ENCODE data around the gene TLE3. TPM values are rescaled to one million over a fixed set of nuclear protein-coding genes. Genes with fewer than 3 reads are reported as not detected.
A peak's percentile ranks its signal among the peaks of the same experiment; 100 is the strongest.

TLE3 gene
- polyA plus RNA-seq, 3 donors, result 12.8 to 117 (median 23.6) TPM

- Histone ChIP-seq H3K9ac (ENCODE audit: insufficient read depth, low read length, poor library complexity, severe bottlenecking) (no peak overlapping the region), H4K20me1 (ENCODE audit: insufficient read depth, low read length) (peaks cover 25% of the 10 kb centered on the region), H2AFZ (ENCODE audit: insufficient read depth, low read depth, low read length, poor library complexity, severe bottlenecking) (no peak overlapping the region), H3K79me2 (ENCODE audit: insufficient read depth, low read length) (no peaks in the 10 kb centered on the region), H3K9me3 (replicated peaks in 1 of 2; ENCODE audit: control insufficient read depth in 1 of 2, insufficient read depth in 1 of 2, low read length in 2 of 2) (no peaks in the 10 kb centered on the region), H3K4me1 (ENCODE audit: control insufficient read depth in 1 of 2, insufficient read depth in 2 of 2, low read length in 2 of 2) (no peaks in the 10 kb centered on the region), H3K27me3 (ENCODE audit: control insufficient read depth in 2 of 2, insufficient read depth in 2 of 2, low read length in 2 of 2) (no peaks in the 10 kb centered on the region), H3K4me2 (replicated peaks; ENCODE audit: extremely low read depth, low read length, poor library complexity, severe bottlenecking) (no peak overlapping the region), H3K27ac (ENCODE audit: low read depth in 1 of 2, low read length in 2 of 2) (no peak overlapping the region), H3K4me3 (replicated peaks in 1 of 3; ENCODE audit: low read depth in 2 of 3, low read length in 3 of 3) (no peak overlapping the region), H3K36me3 (replicated peaks in 1 of 2; ENCODE audit: control insufficient read depth in 1 of 2, insufficient read depth in 2 of 2, low read length in 2 of 2) (peaks cover 12 to 36% of the 10 kb centered on the region in 2 donors)
- Mint-ChIP-seq H3K4me1 (peaks cover 3% of the 10 kb centered on the region), H3K9me3 (no peaks in the 10 kb centered on the region), H3K4me3 (no peak overlapping the region), H3K27me3 (ENCODE audit: low read depth in 3 of 3) (no peaks in the 10 kb centered on the region), H3K27ac (peak overlapping the region in 1 of 7 donors; percentile 16), H3K36me3 (peaks cover 13 to 42% of the 10 kb centered on the region in 2 donors)
- intact Hi-C loops (cut with micrococcal nuclease), result loop anchor here in 1 of 2 donors (10.0 kb wide), 1 partner anchor 469 kb away; no protein-coding TSS in a partner anchor
- no peak for TF ChIP-seq CTCF (IDR thresholded peaks at IDR 0.05)
- no CpG with 5 or more reads among the region's 3 CpGs for WGBS (ENCODE audit: insufficient coverage)
- no peak for DNase-seq
Observed at GRCh38 chr15:70044168-70044567, 53.5 kb downstream of the TLE3 start.

- intact Hi-C loops (cut with micrococcal nuclease), result loop anchor here in 1 of 2 donors (10.0 kb wide), 1 partner anchor 469 kb away; no protein-coding TSS in a partner anchor
- Histone ChIP-seq H2AFZ (ENCODE audit: insufficient read depth, low read depth, low read length, poor library complexity, severe bottlenecking) (no peak overlapping the region), H3K9ac (ENCODE audit: insufficient read depth, low read length, poor library complexity, severe bottlenecking) (no peak overlapping the region), H3K4me3 (replicated peaks in 1 of 3; ENCODE audit: low read depth in 2 of 3, low read length in 3 of 3) (no peak overlapping the region), H3K27me3 (ENCODE audit: control insufficient read depth in 2 of 2, insufficient read depth in 2 of 2, low read length in 2 of 2) (no peaks in the 10 kb centered on the region), H3K4me2 (replicated peaks; ENCODE audit: extremely low read depth, low read length, poor library complexity, severe bottlenecking) (no peak overlapping the region), H3K4me1 (ENCODE audit: control insufficient read depth in 1 of 2, insufficient read depth in 2 of 2, low read length in 2 of 2) (no peaks in the 10 kb centered on the region), H3K9me3 (replicated peaks in 1 of 2; ENCODE audit: control insufficient read depth in 1 of 2, insufficient read depth in 1 of 2, low read length in 2 of 2) (no peaks in the 10 kb centered on the region), H3K36me3 (replicated peaks in 1 of 2; ENCODE audit: control insufficient read depth in 1 of 2, insufficient read depth in 2 of 2, low read length in 2 of 2) (peaks cover 8 to 31% of the 10 kb centered on the region in 2 donors), H3K79me2 (ENCODE audit: insufficient read depth, low read length) (no peaks in the 10 kb centered on the region), H3K27ac (ENCODE audit: low read depth in 1 of 2, low read length in 2 of 2) (no peak overlapping the region), H4K20me1 (ENCODE audit: insufficient read depth, low read length) (peaks cover 19% of the 10 kb centered on the region)
- no peak overlapping the region for H3K4me3 Mint-ChIP-seq
- H3K27me3 Mint-ChIP-seq (ENCODE audit: low read depth in 3 of 3), result no peaks in the 10 kb centered on the region
- no CpG with 5 or more reads among the region's 1 CpG for WGBS (ENCODE audit: insufficient coverage)
- H3K27ac Mint-ChIP-seq, result no peak overlapping the region
- TF ChIP-seq CTCF (IDR thresholded peaks at IDR 0.05), result no peak
- no peak for DNase-seq
- H3K36me3 Mint-ChIP-seq, result peaks cover 10 to 36% of the 10 kb centered on the region in 2 donors
- no peaks in the 10 kb centered on the region for H3K9me3 Mint-ChIP-seq
- no peaks in the 10 kb centered on the region for H3K4me1 Mint-ChIP-seq
Observed at GRCh38 chr15:70043590-70043989, 54.1 kb downstream of the TLE3 start.
